Esophagus squamous epithelium (tissue), 4 donors: Measurements from ENCODE around the gene NDFIP2.

Experiments
- CTCF ChIP-seq, 6 experiments: fragments of 450-650 bp in 4 of 6; fragments of 200-600 bp in 2 of 6; sonication (generic) in 2 of 6; IDR thresholded peaks; one replicate each; pipeline ENCODE4 v1.5.1; 2016 to 2019; ENCODE audit warnings: antibody characterized with exemption in 6 of 6, mild to moderate bottlenecking in 4 of 6, moderate library complexity in 4 of 6
- POLR2A ChIP-seq, 4 donors: fragments of 450-650 bp; IDR thresholded peaks; one replicate each; pipeline ENCODE4 v1.6.1; 2017; ENCODE audit warnings: antibody characterized with exemption in 4 of 4, mild to moderate bottlenecking in 4 of 4, moderate library complexity in 3 of 4

GRCh38 chr13:79470666-79471065 is 10.3 kb upstream of the NDFIP2 start:
- TF ChIP-seq CTCF (IDR thresholded peaks at IDR 0.05) = no peak
- TF ChIP-seq POLR2A (IDR thresholded peaks at IDR 0.05) = no peak
